ENCODE data around the gene RORB.

RORB gene
- total RNA-seq = 0 to 0.15 (median 0) reads per million in 4 donors

DNA sequence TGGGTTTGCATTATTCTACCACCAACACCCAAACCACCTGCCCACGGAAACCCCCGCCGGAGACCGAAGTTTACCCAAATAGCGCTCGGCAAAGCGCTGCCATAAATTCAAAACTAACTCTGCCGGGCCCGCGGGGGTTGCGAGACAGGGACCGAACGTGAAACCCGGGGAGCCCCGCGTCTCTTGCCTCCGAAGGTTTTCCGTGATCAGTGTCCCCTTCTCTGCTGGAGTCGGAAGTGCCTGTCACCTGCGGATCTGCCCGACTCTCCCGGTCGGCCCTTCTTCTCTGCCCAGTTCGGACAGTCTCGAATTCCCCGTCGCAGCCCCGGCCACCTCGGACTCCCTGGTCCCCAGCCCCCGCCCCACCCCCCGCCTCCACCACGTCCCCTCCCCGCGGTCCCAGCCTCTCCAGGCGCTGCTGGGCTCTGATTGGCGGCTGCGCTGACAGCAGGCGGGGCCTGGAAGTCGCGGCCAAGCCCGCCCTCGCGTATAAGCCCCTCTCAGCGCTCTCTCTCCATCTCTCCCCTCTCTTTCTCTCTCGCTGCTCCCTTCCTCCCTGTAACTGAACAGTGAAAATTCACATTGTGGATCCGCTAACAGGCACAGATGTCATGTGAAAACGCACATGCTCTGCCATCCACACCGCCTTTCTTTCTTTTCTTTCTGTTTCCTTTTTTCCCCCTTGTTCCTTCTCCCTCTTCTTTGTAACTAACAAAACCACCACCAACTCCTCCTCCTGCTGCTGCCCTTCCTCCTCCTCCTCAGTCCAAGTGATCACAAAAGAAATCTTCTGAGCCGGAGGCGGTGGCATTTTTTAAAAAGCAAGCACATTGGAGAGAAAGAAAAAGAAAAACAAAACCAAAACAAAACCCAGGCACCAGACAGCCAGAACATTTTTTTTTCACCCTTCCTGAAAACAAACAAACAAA is at the start of gene RORB:
RORB (plus strand) TSS at position 517 of the 929 bp plus-strand sequence. CDS start 642 bp downstream, outside the sequence.
- DNase-seq = peak in 1 of 5 donors; percentile 31

DNA sequence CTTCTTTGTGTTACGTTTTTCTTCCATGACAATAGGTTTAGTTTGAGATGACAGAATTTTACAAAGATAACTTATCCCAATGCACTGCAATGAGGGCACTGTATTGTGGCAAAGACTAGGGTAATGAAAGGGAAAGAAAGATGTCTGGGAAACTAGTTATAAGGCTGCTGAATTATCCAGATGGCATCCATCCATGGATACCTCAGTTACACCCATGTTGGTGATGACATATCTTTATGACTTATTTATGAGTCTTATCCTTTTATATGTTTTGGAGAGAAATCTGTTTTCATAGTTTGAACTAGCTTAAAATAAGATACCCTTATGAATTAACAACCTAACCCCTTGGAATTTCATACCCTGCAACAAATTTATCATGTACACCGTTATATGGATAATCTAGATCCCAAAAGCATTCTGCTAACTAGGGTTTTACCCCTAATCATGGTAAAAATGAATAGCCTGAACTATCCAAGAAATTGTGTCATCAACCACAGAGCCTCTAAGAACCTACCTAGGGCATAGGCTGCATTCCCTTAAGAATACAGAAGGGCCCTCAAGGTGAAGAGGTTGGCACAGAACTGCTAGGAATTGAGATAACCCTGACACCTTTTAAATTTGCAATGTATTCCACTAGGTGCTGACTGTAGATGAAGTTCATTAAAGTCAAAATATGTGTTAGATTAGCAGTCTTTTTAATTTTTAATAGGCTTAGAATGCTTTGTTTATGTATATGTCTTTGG is 49.5 kb upstream of the RORB start:
- no peak for DNase-seq

DNA sequence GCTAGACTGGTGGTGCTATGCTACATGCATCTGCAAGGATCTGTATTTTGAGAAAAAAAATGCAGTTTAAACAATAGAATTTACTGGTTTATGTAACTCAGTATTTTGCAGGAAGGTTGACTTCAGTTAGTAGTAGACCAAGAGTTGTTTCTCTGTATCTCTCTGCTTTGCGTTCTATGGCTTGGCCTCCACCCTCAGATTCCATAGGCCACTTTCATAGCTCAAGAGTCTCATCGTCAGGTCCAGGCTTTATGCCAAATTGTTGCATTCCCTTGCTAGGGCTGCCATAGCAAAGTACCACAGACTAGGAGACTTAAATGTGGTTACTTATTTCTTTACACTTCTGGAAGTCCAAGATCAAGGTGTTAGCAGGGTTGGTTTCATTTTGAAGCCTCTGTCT is 48.1 kb upstream of the RORB start:
- DNase-seq = no peak

DNA sequence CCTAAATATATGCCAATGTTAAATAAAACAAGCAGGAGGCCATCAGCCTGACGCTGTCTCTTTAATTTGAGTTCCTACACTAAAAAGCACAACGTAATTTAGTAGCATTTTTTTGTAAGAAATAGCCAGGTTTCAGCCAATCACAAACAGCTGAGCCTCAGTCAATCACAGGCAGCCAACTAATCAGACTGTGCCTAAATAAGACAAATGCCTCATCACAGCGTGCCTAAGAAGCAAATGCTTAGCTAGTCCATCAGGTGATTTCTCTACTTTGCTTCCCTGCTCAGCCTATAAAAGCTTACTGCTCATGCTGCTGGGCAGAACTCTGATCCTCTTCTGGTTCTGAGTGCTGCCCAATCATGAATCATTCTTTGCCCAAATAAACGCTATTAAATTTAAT is 38.3 kb upstream of the RORB start:
- no peak for DNase-seq

DNA sequence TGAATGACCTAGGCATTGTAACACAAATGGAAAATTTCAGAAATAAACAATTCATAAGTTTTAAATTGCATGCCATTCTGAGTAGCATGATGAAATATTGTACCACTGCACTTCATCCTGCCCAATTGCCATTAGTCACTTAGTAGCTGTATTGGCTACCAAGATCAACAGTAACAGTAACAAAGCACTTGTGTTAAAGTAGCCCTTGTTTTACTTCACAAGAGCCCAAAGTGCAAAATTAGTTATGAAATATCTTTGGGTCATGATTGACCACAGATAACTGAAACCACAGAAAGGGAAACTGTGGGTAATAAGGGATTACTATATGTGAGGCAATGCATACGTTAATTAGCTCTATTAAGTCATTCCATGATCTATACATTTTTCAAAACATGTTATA is 33.3 kb upstream of the RORB start:
- no peak for DNase-seq

DNA sequence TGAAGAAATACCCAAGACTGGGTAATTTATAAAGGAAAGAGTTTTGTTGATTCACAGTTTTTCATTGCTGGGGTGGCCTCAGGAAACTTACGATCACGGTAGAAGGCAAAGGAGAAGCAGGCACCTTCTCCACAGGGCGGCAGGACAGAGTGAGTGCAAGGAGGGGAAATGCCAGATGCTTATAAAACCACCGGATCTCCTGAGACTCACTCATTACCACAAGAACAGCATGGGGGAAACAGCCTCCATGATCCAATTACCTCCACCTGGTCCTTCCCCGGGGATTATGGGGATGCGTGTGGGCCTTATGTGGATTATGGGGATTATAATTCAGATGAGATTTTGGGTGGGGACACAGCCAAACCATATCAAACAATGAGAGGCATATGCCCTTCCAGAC is 18.5 kb upstream of the RORB start:
- no peak for DNase-seq

DNA sequence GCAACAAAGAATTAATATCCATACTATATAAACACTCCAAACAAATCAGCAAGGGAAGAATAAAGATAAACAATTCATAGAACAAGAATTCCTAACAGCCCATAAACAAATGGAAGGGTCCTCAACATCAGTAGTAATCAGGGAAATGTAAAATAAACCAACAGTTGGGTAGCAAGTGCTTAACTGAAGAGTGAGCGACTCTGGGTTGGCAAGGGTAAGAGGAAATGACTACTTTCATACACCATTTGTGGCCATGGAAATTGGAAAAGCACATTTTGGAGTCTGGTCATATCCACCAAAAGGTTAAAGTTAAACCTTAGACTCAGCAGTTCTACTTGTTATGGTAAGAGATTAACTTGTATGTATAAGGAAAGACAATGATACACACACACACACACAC is 17.4 kb upstream of the RORB start:
- no peak for DNase-seq

DNA sequence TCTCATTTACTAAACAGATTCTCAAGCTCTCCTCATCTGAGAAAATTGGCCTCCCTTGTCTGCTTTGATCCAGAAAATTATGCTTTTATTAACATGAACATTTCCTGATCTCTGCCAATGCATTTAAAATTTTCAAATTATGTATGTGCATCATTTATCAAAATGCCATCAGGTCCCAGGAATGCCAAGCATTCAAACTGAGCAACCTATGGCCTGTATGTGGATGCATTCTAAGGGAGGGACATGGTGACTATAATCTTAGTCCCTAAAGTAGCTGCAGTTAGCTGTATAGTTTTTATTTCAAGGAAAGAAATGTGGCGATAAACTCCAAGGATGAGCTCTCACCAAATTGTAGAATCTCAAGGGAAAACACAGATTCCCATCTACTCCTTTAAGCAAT is 9.7 kb upstream of the RORB start:
- DNase-seq = no peak

DNA sequence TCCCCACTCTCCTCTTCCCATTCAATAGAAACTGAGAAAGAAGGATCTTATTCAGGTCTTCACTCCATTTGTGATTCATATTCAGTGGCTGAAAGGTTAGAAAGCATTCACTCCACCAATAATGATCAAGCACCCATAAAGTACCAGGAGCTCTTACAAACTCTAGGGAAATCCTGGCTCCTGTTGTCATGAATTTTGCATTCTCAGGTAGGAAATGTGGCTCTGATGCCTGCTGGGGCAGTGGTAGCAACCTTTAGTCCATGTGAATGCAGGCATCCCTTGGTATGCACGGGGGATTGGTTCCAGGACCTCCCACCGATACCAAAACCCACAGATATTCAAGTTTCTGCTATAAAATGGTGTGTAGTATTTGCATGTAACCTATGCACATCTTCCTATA is 3.6 kb upstream of the RORB start:
- DNase-seq = no peak

DNA sequence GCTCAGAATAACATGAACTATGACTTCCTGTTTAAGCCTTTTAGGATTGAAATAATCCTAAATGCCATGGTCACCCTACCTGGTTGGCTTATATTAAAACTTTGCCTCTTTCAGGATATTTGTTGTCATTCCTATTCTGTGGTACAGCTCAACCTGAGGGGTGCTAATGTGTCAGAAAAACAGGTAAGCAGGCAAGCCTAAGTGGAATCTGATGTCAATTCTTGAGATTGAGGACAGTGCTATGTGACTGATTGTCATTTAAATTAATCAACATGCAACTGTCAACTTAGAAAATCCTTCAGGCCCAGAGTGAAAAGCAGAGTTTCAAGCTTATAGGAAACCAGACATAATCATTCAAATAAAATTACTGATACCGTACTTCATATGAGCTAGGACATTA is 2.6 kb upstream of the RORB start:
- no peak for DNase-seq

DNA sequence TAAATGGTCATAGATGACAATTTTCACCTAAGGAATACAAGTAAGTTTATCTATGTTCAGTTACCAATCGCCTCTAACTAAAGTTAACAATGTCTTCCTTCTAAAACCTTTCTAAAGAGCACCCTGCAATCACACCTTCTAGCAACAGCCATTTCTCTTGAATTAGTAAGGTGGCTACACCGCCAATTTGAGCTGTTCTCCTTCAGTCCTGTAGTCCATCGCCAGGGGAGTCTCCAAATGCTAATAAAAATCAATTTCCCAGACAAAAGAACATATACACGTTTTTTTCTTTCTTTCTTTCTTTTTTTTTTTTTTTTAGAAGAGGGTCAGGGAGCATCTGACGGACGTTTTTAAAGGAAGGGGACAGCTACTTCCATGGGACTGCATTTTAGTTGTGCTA is 729 bp upstream of the RORB start:
- DNase-seq = no peak

DNA sequence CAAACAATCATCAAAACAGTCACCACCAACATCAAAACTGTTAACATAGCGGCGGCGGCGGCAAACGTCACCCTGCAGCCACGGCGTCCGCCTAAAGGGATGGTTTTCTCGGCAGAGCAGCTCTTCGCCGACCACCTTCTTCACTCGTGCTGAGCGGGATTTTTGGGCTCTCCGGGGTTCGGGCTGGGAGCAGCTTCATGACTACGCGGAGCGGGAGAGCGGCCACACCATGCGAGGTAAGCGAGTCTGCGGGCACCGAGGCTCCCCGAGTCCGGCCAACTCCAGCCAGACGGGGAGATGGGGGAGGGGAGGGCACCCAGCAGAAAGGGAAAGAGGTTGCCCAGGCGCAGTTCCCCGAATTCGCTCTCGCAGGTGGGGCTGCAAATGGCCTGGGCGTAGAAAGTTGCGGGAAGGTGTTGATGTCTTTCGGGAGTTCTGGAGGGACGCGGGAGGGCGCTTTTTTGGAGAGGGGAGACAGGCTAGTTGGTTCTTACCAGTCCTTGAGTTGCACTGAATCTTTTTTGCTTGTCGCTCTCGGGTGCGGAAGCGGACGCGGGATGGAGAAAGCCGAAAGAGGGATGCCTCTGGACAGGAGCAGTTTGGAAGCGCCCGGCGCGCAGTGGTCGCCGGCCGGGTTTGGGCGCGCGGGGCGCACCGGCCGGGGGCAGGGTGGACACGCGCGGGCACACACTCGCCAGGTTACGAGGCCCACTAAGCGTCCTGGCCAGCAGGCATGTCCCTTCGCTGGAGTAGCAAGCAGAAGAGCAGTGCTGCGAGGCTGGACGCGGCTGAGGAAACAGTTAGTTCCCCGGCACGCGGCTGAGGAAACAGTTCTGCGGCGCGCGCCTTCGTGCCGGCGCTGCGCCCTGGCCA is 849 bp downstream of the RORB start:
- DNase-seq = peak in 1 of 5 donors; percentile 5

DNA sequence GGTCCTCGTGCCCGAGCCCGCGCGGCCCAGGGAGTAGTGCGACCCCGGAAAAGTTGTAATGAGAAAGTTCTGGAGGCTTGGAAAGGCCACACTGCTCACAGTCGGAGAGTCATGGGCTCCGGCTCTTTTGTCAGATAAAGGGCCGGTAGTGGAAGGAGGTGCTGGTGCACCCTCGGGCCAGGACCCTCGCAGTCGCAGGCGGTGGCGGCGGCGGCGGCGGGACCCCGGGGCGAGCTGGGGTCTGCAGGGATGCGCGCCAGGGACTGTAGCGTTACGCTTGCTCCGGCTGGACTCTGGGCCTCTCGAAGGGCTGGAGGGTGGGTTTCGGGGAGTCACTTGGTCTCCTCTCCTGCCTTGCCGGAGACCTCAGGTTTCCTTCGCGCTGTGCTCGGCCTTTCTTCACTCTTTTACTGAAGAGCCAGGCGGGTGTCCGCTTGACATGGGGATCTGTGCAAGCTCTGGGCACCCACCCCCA is 1.5 kb downstream of the RORB start:
- no peak for DNase-seq

DNA sequence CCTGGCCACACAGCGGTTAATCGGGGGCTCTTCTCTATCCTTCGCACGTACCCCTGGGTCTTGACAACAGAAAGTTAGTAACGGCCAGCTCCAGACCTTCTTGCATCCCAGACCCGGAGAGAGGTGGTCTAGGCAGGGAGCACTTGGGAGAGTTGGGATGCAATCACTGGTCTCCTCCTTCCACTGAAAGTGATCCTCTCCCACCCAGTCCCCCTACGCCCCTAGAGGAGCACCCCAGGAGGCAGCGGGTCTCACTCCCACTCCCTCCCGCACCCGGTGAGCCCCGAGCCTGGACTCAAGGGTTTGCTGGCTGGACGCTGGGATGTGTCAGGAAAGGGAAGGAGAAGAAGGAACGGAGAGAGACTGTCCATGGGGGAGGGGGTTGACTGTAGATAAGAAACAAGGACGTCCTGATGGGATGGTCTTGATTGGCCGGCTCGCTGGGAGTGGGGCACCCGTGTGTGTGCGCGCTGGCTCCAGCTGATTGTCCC is 2.0 kb downstream of the RORB start:
- DNase-seq = no peak

DNA sequence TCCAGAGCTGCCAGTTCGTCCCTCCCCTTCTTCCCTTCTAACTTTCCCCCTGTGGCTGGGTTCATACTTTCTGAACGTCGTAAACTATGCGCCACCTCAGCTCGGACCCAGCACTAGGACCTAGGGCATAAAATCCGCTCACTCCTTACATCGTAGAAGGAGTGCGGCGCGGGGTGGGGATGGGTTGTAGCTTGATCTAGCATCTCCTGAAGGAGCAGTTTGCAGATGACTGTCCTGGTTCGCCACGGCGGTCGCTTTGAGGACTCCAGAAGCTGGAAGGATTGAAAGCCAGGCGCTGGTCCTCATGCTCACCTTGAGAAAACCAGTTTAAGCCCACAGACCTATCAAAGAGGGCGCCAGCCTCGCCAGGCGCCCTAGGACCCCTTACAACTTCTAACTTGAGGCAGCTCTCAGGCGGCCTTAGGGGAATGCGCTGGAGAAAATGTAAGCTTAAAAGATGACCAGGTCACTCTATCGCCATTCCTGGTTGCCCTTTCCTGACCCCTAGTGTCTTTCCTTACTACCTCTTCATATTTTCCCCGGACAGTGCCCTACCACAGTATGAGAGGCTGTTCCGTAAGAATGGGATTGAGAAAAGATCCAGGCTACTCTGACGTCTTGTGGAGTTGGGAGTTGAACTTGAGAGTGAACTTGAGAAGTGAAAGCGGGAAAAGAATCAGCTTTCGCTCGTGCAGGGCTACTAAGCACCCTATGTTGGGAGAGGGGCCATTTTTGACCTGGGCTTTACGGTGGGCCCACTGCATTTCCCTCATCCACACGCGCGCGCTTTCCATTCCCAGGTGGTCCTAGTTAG is 2.8 kb downstream of the RORB start:
- no peak for DNase-seq

DNA sequence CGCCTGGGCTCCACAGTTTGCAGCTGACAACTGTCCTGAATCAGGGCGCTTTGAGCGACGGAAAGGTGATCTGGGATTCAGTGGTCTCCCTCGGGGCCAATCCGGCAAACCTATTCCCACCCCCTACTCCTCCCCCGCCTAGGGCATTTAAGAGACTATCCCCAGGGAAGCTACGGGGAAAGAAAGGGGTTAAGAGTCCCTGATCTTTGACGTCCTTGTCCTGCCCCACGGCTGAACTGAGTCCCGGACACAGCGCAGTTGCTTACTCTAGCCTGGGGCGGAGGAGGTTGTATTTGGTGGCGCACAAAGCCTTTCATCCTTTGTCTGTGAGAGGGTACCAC is 3.4 kb downstream of the RORB start:
- DNase-seq = no peak

DNA sequence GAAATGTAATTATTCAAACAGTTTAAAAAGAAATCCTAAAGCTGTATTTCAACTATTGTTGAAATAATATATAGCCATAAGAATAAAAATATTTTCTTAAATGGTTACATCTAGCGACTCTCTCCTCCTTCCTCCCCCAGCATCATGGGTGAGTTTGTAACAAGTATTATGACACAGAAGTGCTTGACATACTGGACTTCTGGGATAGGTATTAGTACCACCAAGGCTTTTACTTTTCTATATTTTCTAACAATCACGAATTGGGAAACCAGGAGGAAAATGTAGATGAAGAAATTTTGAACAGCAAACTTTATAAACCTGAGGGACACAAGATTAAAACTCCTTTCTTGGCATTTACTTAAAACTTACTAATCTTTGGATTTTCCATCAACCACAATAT is 4.4 kb downstream of the RORB start:
- no peak for DNase-seq

DNA sequence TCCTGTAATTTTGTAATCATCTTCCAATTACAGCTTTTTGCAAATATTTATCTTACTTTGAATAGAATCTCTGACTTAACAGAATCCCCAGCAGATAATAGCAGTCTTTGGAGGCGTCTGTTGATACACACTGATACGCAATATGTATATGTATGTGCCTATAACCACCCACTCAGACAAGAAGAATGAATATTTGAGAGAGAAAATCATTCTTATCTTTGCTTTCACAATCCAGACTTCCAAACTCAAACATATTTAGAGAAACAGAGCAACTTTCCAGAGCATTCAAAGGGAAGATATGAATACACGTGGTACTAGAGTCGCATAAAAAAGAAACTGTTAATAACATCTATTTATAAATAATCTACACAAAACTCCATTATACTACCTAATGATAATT is 6.1 kb downstream of the RORB start:
- no peak for DNase-seq

DNA sequence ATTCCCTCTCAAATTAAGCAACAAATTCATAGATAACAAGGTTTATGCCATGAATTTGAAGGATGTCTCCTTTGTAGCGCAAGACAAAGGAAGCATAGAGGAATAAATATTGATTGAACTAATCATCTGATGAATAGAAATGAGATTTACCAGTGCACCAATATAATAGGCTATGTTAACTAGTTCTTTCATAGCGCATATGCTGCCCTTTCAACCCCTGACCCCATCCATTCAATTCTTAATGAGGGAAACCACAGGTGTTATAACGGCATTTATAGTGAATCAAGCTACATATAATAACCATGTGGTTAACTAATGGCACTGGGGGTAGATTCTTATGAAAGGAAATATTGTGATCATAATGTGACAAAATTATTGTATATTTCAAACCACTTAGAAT is 6.5 kb downstream of the RORB start:
- no peak for DNase-seq

DNA sequence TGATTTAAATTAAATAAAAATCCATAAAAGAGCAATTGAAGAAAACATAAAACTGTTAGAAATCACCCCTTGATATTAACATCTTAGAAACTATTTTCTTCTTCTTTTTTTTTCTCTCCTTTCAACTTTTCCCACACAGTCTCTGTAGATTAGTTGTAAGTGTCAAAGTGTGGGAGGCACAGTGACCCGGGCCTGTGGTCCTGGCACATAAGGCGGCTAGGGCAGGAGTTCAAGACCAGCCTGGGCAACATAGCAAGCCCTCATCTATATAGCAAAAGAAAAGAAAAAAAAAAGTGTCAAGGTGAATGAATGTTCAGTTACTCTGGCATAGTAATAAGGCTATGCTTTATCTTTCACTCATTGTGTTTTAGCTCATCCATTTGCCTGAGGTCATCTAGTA is 14.2 kb downstream of the RORB start:
- no peak for DNase-seq

DNA sequence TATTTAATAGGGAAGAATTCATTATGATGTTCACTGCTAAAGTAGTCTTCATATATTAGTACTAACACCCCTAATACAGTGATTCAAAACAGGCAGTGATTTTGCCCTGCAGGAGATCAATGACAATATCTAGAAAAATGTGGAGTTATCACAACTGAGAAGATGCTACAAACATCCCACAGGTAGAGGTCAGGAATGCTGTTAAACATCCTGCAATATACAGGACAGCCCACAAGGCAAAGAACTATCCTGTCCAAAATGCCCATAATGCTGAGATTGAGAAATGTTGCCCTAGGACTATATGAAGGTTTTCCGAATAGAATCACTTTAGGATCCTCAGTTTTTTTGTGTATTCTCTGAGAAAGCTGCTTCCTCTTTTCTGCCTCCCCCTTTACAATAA is 15.3 kb downstream of the RORB start:
- DNase-seq = no peak

DNA sequence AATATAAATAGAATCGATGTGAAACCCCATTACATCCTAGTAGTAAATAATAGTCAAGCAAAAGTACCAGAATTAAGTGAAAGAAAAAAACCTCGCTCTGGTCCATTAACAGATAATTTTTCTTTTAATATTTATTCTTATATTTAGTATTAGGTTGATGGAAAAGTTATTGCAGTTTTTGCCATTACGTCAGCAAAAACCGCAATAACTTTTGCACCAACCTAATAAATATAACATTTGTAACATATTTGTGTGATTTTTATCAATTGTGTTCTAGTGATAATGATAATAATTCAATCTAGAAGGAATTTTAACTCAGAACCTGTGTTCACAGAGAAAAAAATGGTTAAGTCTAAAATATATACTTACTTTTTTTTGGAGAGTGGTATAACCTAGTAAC is 16.1 kb downstream of the RORB start:
- DNase-seq = no peak
